Measurements from ENCODE around the gene CNGA3. TPM values are rescaled to one million over a fixed set of nuclear protein-coding genes. Genes with fewer than 3 reads are reported as not detected.
"Not testable (repeated sequence)": the region's sequence is repeated elsewhere in the genome, so short reads cannot be mapped to it uniquely, and the experiment has no call there.

CNGA3 gene
- total RNA-seq, 1 donor from 2014 or later: not detected

DNA sequence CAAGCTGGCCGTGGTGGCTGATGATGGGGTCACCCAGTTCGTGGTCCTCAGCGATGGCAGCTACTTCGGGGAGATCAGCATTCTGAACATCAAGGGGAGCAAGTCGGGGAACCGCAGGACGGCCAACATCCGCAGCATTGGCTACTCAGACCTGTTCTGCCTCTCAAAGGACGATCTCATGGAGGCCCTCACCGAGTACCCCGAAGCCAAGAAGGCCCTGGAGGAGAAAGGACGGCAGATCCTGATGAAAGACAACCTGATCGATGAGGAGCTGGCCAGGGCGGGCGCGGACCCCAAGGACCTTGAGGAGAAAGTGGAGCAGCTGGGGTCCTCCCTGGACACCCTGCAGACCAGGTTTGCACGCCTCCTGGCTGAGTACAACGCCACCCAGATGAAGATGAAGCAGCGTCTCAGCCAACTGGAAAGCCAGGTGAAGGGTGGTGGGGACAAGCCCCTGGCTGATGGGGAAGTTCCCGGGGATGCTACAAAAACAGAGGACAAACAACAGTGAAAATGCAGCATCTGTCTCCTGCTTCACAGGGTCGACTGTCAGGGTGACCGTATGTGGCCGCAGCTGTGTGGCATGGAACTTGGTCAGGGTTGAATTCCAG is 50.6 kb downstream of the CNGA3 start:
- intact Hi-C loops (cut with micrococcal nuclease): no loop called here

GRCh38 chr2:98399140-98399539 is 52.9 kb downstream of the CNGA3 start:
- intact Hi-C loops (cut with micrococcal nuclease): no loop called here

- intact Hi-C loops (cut with micrococcal nuclease): no loop called here
Observed at GRCh38 chr2:98403878-98404277, 57.6 kb downstream of the CNGA3 start.

GRCh38 chr2:98404556-98405250 is 58.4 kb downstream of the CNGA3 start:
- intact Hi-C loops (cut with micrococcal nuclease): no loop called here

DNA sequence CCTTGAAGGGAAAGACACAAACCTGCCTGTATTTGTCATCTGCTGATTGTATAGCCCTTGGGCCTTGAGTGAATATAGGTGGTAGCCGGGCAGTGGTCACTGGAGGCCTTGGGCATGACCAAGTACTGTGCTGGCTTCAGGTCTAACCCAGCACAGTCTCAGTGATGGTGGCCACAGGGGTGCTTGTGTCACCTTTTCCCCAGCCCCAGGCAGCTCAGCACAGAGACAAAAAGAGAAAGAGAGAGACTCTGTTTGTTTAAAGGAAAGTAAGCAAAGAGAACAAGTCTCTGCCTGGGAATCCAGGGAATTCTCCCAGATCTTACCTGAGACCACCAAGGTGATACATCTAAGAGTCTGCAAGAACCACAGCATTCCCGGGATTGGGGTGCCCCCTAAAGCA is 59.0 kb downstream of the CNGA3 start:
- intact Hi-C loops (cut with micrococcal nuclease): no loop called here

DNA sequence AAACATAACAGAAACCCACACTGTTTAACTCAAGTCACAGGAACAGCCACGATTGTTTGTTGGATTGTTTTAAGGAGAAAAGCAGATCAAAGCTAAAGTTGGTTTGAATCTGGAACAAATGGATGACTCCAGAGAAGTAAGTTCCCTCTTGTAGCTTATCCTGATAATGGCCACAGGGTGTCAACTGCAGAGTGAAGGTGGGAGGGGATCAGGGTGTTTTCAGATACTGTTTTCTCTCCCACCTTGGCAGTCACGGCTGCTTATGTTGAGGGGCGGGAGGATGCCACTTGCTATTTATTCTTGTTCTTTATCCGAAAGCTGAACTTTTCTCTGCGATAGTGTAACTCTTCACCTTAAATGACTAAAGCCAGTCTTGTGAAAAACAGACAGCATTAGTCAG is 61.9 kb downstream of the CNGA3 start:
- intact Hi-C loops (cut with micrococcal nuclease): no loop called here

GRCh38 chr2:98412751-98413458 is 66.6 kb downstream of the CNGA3 start:
- intact Hi-C loops (cut with micrococcal nuclease): loop anchor here (1.0 to 2.0 kb wide), 13 partner anchors 25 to 654 kb away; partner anchors contain the start of genes COA5, INPP4A and UNC50

GRCh38 chr2:98414246-98414645 is 68.0 kb downstream of the CNGA3 start:
- intact Hi-C loops (cut with micrococcal nuclease): not testable (repeated sequence)

- intact Hi-C loops (cut with micrococcal nuclease): not testable (repeated sequence)
Observed at GRCh38 chr2:98415719-98416248, 69.5 kb downstream of the CNGA3 start.

GRCh38 chr2:98416383-98417159 is 70.3 kb downstream of the CNGA3 start:
- intact Hi-C loops (cut with micrococcal nuclease): no loop called here

GRCh38 chr2:98419544-98419943 is 73.3 kb downstream of the CNGA3 start:
- intact Hi-C loops (cut with micrococcal nuclease): no loop called here

GRCh38 chr2:98419977-98420725 is 73.9 kb downstream of the CNGA3 start:
- intact Hi-C loops (cut with micrococcal nuclease): no loop called here

- intact Hi-C loops (cut with micrococcal nuclease): no loop called here
Observed at GRCh38 chr2:98422449-98422848, 76.2 kb downstream of the CNGA3 start.

GRCh38 chr2:98426771-98427170 is 80.5 kb downstream of the CNGA3 start:
- intact Hi-C loops (cut with micrococcal nuclease): no loop called here

DNA sequence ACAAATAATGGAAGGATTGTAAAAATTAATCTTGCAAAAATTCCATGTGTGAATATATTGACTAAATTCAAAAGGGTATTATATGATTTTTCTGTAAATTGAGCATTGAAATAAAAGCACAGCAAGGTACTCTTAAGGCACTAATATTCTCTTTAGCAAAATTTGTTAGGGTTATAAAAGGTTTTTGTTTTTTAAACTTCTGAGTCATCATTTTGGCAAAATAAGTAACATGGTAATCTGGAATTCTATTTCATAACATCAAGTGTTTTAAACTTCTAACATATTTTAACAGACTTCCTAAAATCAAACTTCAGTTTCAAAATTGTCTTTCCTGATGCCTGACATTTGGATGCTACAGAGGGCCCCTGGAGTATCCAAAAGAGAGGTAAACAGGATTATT is 85.9 kb downstream of the CNGA3 start:
- intact Hi-C loops (cut with micrococcal nuclease): no loop called here

DNA sequence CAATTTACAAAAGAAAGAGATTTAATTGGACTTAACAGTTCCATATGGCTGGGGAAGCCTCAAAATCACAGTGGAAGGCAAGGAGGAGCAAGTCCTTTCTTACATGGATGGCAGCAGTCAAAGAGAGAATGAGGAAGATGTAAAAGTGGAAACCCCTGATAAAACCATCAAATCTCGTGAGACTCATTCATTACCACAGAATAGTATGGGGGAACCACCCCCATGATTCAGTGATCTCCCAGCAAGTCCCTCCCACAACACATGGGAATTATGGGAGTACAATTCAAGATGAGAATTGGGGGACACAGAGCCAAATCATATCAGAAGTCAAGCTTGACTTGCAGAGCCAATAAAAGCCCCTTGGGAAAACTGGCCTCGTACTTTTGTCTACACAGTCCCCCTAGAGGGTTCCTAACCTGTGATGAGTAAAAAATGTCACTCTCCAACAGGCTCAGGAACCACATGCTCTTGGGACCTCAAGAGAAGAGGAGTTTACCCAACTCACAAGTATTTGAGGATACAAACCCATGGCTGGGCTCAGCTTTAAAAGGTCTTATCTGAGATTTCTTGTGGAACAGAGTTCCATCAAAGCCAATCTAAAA is 87.2 kb downstream of the CNGA3 start:
- intact Hi-C loops (cut with micrococcal nuclease): no loop called here

GRCh38 chr2:98434492-98434891 is 88.2 kb downstream of the CNGA3 start:
- intact Hi-C loops (cut with micrococcal nuclease): no loop called here

DNA sequence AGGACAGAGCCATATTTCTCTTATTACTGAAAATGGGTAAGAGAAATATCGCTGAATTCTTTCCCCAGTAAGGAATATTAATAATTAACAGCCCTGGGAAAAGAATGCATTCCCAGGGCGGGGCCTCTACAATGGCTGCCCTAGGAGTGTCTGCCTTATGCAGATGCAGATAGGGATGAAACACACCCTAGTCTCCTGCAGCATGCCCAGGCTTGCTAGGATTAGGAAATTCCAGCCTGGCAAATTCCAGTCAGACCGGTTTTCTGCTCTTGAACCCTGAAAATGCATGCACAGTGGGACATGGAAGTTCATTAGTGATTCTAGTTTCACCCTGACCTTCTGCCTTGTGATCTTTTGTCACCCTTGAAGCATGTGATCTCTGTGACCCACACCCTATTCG is 89.4 kb downstream of the CNGA3 start:
- intact Hi-C loops (cut with micrococcal nuclease): not testable (repeated sequence)

DNA sequence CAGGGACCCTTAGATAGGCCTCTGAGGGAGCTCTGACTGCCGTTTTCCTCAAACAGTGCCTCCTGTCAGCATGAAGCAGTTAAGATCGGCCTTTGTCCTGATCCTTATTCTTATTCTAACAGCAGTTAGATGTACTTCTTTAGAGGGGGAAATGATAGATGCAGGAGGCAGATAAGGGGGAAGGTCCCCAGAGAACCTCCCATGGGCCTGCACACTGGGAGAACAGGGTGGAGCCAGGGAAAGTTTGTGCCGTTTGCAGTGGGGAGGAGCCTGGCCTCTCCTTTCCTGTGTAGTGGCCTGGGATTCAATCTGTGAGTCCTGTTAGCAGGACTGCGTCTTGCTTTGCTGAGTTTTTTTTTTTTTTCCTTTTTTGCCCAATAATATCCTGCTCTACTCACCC is 90.5 kb downstream of the CNGA3 start:
- intact Hi-C loops (cut with micrococcal nuclease): no loop called here

Data from T-helper 1 cell treated with Interleukin-12 subunit alpha and Interleukin-12 subunit beta and Interleukin-4 antibody, amounts not matched to agents 30 ng/mL and 1 ng/mL, for 36 hours (primary cell).